PC-3 (cell line): ENCODE measurements around the gene RPS13. TPM values are rescaled to one million over a fixed set of nuclear protein-coding genes. Genes with fewer than 3 reads are reported as not detected.
A peak's percentile ranks its signal among the peaks of the same experiment; 100 is the strongest.

Experiments used
- ATAC-seq: fragments of 200-7000 bp; cut with Tn5 transposase; 2 replicates; pipeline ENCODE4 v1.9.1; 2020; ENCODE audit warnings: mild to moderate bottlenecking, moderate library complexity
- Bru-seq: library from RNA; stranded (reverse); fragments of 400-500 nt; gene quantifications from one replicate; lab custom pipeline; 2021; lab: Mats Ljungman, UMichigan
- BruChase-seq, 2 experiments: library from RNA; stranded (reverse); fragments of 400-500 nt; gene quantifications; one replicate each; lab custom pipeline; 2021; lab: Mats Ljungman, UMichigan
- BruUV-seq: library from RNA; stranded (reverse); fragments of 400-500 nt; replicated peaks from 2 replicates; lab custom pipeline; 2021; lab: Mats Ljungman, UMichigan
- CTCF ChIA-PET: fragments of 300-600 bp; sonication (Branson Sonifier 250); formaldehyde crosslinking; loops from one replicate; lab custom pipeline; 2022; ENCODE audit warnings: antibody characterized with exemption; lab: Charles Lee
- POLR2A ChIA-PET: fragments of 300-600 bp; sonication (Branson Sonifier 250); formaldehyde crosslinking; loops from one replicate; lab custom pipeline; 2022; ENCODE audit warnings: antibody characterized with exemption; ENCODE audit not compliant: unreplicated experiment; lab: Charles Lee
- DNase-seq: peaks from one replicate; pipeline ENCODE4 v3.0.0-alpha.2; 2015
- H2AFZ ChIP-seq: fragments of 300-600 bp; sonication (generic); 2 replicates; pipeline ENCODE4 v1.6.0; 2016; ENCODE audit warnings: antibody characterized with exemption, low read length
- H3F3A ChIP-seq: fragments of 300-600 bp; sonication (generic); one replicate; pipeline ENCODE4 v1.6.0; 2017; ENCODE audit warnings: antibody characterized with exemption, low read length, control low read depth, mild to moderate bottlenecking; ENCODE audit not compliant: unreplicated experiment
- H3K27ac ChIP-seq: fragments of 300-600 bp; sonication (generic); 2 replicates; pipeline ENCODE4 v1.5.1; 2016; ENCODE audit warnings: mild to moderate bottlenecking, low read length
- H3K27me3 ChIP-seq: fragments of 300-600 bp; sonication (generic); 2 replicates; pipeline ENCODE4 v1.6.1; 2016; ENCODE audit warnings: low read length, mixed read lengths
- H3K36me3 ChIP-seq: fragments of 300-600 bp; sonication (generic); 2 replicates; pipeline ENCODE4 v1.6.1; 2016; ENCODE audit warnings: low read depth, mixed run types, low read length, mixed read lengths
- H3K4me1 ChIP-seq: fragments of 300-600 bp; sonication (generic); 2 replicates; pipeline ENCODE4 v1.5.1; 2016; ENCODE audit warnings: low read length; ENCODE audit not compliant: insufficient read depth
- H3K4me2 ChIP-seq: fragments of 300-600 bp; sonication (generic); 2 replicates; pipeline ENCODE4 v1.6.0; 2016; ENCODE audit warnings: low read length
- H3K4me3 ChIP-seq: fragments of 300-600 bp; sonication (generic); 2 replicates; pipeline ENCODE4 v1.5.1; 2016; ENCODE audit warnings: mild to moderate bottlenecking, low read length, mixed read lengths
- H3K79me2 ChIP-seq: fragments of 300-600 bp; sonication (generic); 2 replicates; pipeline ENCODE4 v1.6.1; 2017; ENCODE audit warnings: low read length, mixed read lengths
- H3K9ac ChIP-seq: fragments of 300-600 bp; sonication (generic); 2 replicates; pipeline ENCODE4 v1.6.0; 2016; ENCODE audit warnings: mild to moderate bottlenecking, low read length
- H3K9me2 ChIP-seq: fragments of 300-600 bp; sonication (generic); replicated peaks from 2 replicates; pipeline ENCODE4 v1.6.1; 2016; ENCODE audit warnings: mixed run types, low read length, mixed read lengths
- H3K9me3 ChIP-seq: fragments of 300-600 bp; sonication (generic); 2 replicates; pipeline ENCODE4 v1.6.1; 2016; ENCODE audit warnings: low read length, mixed read lengths
- H4K20me1 ChIP-seq: fragments of 300-600 bp; sonication (generic); 2 replicates; pipeline ENCODE4 v1.6.1; 2016; ENCODE audit warnings: low read length, mixed read lengths
- CTCF ChIP-seq: fragments of 300-600 bp; sonication (generic); conservative IDR thresholded peaks from 2 replicates; pipeline ENCODE4 v1.5.1; 2017; ENCODE audit warnings: antibody characterized with exemption, low read depth, mild to moderate bottlenecking, low read length
- EZH2 ChIP-seq: fragments of 300-600 bp; sonication (generic); IDR thresholded peaks from one replicate; pipeline ENCODE4 v1.6.1; 2017; ENCODE audit warnings: antibody characterized with exemption, mild to moderate bottlenecking, low read length; ENCODE audit not compliant: unreplicated experiment
- EZH2phosphoT487 ChIP-seq: fragments of 300-600 bp; sonication (generic); IDR thresholded peaks from 2 replicates; pipeline ENCODE4 v1.6.1; 2018; ENCODE audit warnings: mild to moderate bottlenecking, antibody characterized with exemption, low read length, borderline replicate concordance
- intact Hi-C: fragments of 100-400 bp; cut with micrococcal nuclease; formaldehyde crosslinking; loops from 2 replicates; pipeline ENCODE4 v1.9.0; 2023
- long read RNA-seq: library from polyadenylated mRNA; unstranded; transcript quantifications from one replicate; pipeline ENCODE4 v2.0.0, GENCODE V29; 2021; ENCODE audit not compliant: unreplicated experiment
- total RNA-seq: library from RNA; depleted of rRNA; stranded (reverse); fragments of >200 nt; gene quantifications from 2 replicates; pipeline ENCODE4 v1.2.3, GENCODE V29; 2014; rRNA removed

RPS13 gene
- total RNA-seq (676 and 892 TPM in 2 replicates), Bru-seq, nascent RNA (percentile 99 among the genes with signal in this experiment), BruChase-seq, experiment 1, labeled RNA remaining after a 6-hour chase (percentile 100 among the genes with signal in this experiment), BruChase-seq, experiment 2, labeled RNA remaining after a 2-hour chase (percentile 99 among the genes with signal in this experiment)
- long read RNA-seq, transcript RPS13-203 (5 exons, 664 nt), result minor isoform, 15 of 891 reads
- long read RNA-seq, transcript RPS13-202 (6 exons, 646 nt), result major isoform, 611 of 891 reads
- long read RNA-seq, transcript RPS13-207 (2 exons, 594 nt), result minor isoform, 245 of 891 reads
- long read RNA-seq, partial matches to known transcripts, result 8 of 891 reads
- long read RNA-seq, other reads (novel, unspliced or antisense), result 4 of 891 reads

- peaks cover 25% of the 10 kb centered on the region for H4K20me1 ChIP-seq
- peak within 1 kb of the TSS; percentile 87 for H3K4me2 ChIP-seq
- no peaks in the 10 kb centered on the region for H3K27me3 ChIP-seq
- peak within 1 kb of the TSS; percentile 74 for H2AFZ ChIP-seq
- no peaks in the 10 kb centered on the region for H3K9me3 ChIP-seq
- CTCF ChIA-PET, result no interaction called here
- H3K79me2 ChIP-seq, result peaks cover 45% of the 10 kb centered on the region
- H3K4me1 ChIP-seq, result peaks cover 19% of the 10 kb centered on the region
- peaks cover 7% of the 10 kb centered on the region for H3F3A ChIP-seq
- peak within 1 kb of the TSS; percentile 99 for H3K9ac ChIP-seq
- peaks cover 36% of the 10 kb centered on the region for H3K36me3 ChIP-seq
- H3K4me3 ChIP-seq, result peak within 1 kb of the TSS; percentile 79
- H3K27ac ChIP-seq, result peak within 1 kb of the TSS; percentile 63
- TSS peak; percentile 97 for BruUV-seq
- intact Hi-C loops, result loop anchor here (2.0 to 5.0 kb wide), 3 partner anchors 65 to 275 kb away; partner anchors contain the start of genes NCR3LG1 and PIK3C2A
- ATAC-seq (peak; percentile 95), DNase-seq (peak; percentile 99)
- H3K9me2 ChIP-seq, result no peaks in the 10 kb centered on the region
- TF ChIP-seq EZH2 (no peak), CTCF (no peak), EZH2phosphoT487 (no peak)
- POLR2A ChIA-PET, result interaction anchor here (0.6 to 1.0 kb wide), 5 partner anchors 41 to 340 kb away, joined by 3 to 5 read pairs (median 4); no protein-coding TSS in a partner anchor
Observed at GRCh38 chr11:17077520-17078401, at the start of gene RPS13. Gene RPS13, minus strand, starts transcription at chr11:17077667. Its CDS starts 26 bp downstream, at chr11:17077641.

- CTCF ChIA-PET, result no interaction called here
- POLR2A ChIA-PET, result no interaction called here
- Histone ChIP-seq H3K36me3 (peaks cover 10% of the 10 kb centered on the region), H3K4me3 (no peak overlapping the region), H3K27me3 (no peaks in the 10 kb centered on the region), H3K9me3 (no peaks in the 10 kb centered on the region), H2AFZ (no peak overlapping the region), H3K27ac (no peak overlapping the region), H3K9me2 (no peaks in the 10 kb centered on the region), H3K9ac (no peak overlapping the region), H3K79me2 (no peaks in the 10 kb centered on the region), H3F3A (peaks cover 3% of the 10 kb centered on the region), H3K4me2 (no peak overlapping the region), H3K4me1 (peaks cover 3% of the 10 kb centered on the region; the same call in 1 of the 2 replicates), H4K20me1 (no peaks in the 10 kb centered on the region)
- no TSS peak for BruUV-seq
- TF ChIP-seq EZH2phosphoT487 (no peak), EZH2 (no peak), CTCF (no peak)
- intact Hi-C loops, result no loop called here
- ATAC-seq (no peak), DNase-seq (no peak)
Observed at GRCh38 chr11:17121981-17122380, 44.5 kb upstream of the RPS13 start.
